Esophagus muscularis mucosa (tissue), 3 donors: ENCODE data around the gene PHYHIPL.

Experiments
- POLR2A ChIP-seq: fragments of 450-650 bp; IDR thresholded peaks from one replicate; pipeline ENCODE4 v1.6.1; 2017; ENCODE audit warnings: antibody characterized with exemption, moderate library complexity, mild to moderate bottlenecking, low read depth
- POLR2AphosphoS5 ChIP-seq, 2 donors: sonication (generic); formaldehyde crosslinking; IDR thresholded peaks; one replicate each; pipeline ENCODE4 v1.6.1; 2017; ENCODE audit warnings: antibody characterized with exemption in 2 of 2
- TF ChIP-seq, protein P1 (sequence below), 3 experiments: fragments of 200-600 bp in 2 of 3; fragments of 450-650 bp in 1 of 3; sonication (generic) in 2 of 3; IDR thresholded peaks; one replicate each; pipeline ENCODE4 v1.5.1; 2017 to 2019; ENCODE audit warnings: antibody characterized with exemption in 3 of 3, mild to moderate bottlenecking in 2 of 3, moderate library complexity in 1 of 3

DNA sequence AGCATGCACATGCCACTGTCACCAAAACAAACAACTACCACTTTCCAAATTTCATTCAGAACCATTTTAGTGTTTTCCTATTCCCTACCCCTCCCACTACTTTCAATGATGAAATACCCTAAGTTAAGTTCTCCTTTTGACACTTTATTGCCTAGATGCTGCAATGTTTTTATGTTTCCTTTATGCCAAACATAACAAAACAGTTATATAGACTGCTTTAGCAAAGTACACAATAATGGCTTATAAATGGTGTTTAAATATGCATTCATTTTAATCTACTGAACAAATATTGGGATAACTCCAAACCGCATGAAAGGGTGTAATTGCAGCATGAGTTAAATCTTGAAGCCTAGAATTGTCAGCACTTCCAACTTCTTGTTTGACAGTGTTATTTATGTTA lies 69.2 kb downstream of the PHYHIPL start:
- TF ChIP-seq, protein P1, sequence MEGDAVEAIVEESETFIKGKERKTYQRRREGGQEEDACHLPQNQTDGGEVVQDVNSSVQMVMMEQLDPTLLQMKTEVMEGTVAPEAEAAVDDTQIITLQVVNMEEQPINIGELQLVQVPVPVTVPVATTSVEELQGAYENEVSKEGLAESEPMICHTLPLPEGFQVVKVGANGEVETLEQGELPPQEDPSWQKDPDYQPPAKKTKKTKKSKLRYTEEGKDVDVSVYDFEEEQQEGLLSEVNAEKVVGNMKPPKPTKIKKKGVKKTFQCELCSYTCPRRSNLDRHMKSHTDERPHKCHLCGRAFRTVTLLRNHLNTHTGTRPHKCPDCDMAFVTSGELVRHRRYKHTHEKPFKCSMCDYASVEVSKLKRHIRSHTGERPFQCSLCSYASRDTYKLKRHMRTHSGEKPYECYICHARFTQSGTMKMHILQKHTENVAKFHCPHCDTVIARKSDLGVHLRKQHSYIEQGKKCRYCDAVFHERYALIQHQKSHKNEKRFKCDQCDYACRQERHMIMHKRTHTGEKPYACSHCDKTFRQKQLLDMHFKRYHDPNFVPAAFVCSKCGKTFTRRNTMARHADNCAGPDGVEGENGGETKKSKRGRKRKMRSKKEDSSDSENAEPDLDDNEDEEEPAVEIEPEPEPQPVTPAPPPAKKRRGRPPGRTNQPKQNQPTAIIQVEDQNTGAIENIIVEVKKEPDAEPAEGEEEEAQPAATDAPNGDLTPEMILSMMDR (IDR thresholded peaks at IDR 0.05) = no peak
- TF ChIP-seq POLR2A = no peak
- TF ChIP-seq POLR2AphosphoS5 (IDR thresholded peaks at IDR 0.05) = no peak
